SH-SY5Y (cell line): Measurements from ENCODE around the gene NCK2.

Source experiments
- GATA2 ChIP-seq: IDR thresholded peaks from 2 replicates; pipeline ENCODE4 v1.6.1; 2011; ENCODE audit warnings: mild to moderate bottlenecking, low read depth, low read length
- GATA3 ChIP-seq: IDR thresholded peaks from 2 replicates; pipeline ENCODE4 v1.6.1; 2011; ENCODE audit warnings: low read depth, mild to moderate bottlenecking, low read length, moderate library complexity

DNA sequence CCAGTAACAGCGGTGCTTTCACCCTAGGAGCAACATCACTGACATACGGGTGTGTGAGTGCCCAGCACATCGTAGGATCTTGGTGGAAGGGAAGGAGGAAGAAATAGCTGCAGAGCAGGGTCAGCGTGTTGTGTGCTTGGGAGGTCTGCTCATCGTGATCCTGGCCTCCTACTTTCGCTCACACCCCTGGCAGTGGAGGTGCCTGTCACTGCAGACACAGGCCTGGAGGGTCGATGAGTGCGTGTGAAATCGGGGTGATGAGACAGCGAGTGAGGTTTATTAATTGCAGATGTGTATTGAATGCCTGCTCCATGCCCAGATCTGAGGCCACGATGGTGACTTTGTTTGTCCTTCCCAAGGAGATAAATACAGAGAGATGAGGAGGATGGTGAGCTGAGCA, 126.1 kb downstream of the NCK2 start:
- TF ChIP-seq GATA2 (no peak), GATA3 (no peak)
